AG04450 (cell line): ENCODE measurements around the gene AIPL1. TPM values are rescaled to one million over a fixed set of nuclear protein-coding genes. Genes with fewer than 3 reads are reported as not detected.
A peak's percentile ranks its signal among the peaks of the same experiment; 100 is the strongest.

ENCODE experiments used
- CTCF ChIA-PET: fragments of 300-600, 350-600 bp; formaldehyde crosslinking; extraction: SDS; loops from one replicate; lab custom pipeline; 2022; ENCODE audit warnings: antibody characterized with exemption, inconsistent platforms; lab: Charles Lee
- POLR2A ChIA-PET: fragments of 350-600 bp; formaldehyde crosslinking; extraction: SDS; loops from one replicate; lab custom pipeline; 2021; ENCODE audit warnings: antibody characterized with exemption, inconsistent platforms; lab: Yijun Ruan, JAX
- DNase-seq: peaks from one replicate; pipeline ENCODE4 v3.0.0-alpha.2; 2011; ENCODE audit warnings: low read depth, low spot score
- H3K27ac ChIP-seq: one replicate; pipeline ENCODE4 v1.5.1; 2012; ENCODE audit warnings: low read depth, low read length, control low read depth
- H3K27me3 ChIP-seq: one replicate; pipeline ENCODE4 v1.6.0; 2012; ENCODE audit warnings: low read length; ENCODE audit not compliant: control insufficient read depth, insufficient read depth
- H3K4me3 ChIP-seq: 2 replicates; pipeline ENCODE4 v1.5.1; 2011; ENCODE audit warnings: mild to moderate bottlenecking, low read depth, low read length, control low read depth
- H3K9me3 ChIP-seq: 2 replicates; pipeline ENCODE4 v1.5.1; 2012; ENCODE audit warnings: low read length; ENCODE audit not compliant: control insufficient read depth, insufficient read depth
- polyA plus RNA-seq: library from polyadenylated mRNA; depleted of rRNA; stranded (reverse); fragments of >200 nt; gene quantifications from 2 replicates; pipeline ENCODE4 v1.2.3, GENCODE V29; 2011
- TF ChIP-seq, protein P1 (sequence below): IDR thresholded peaks from 2 replicates; pipeline ENCODE4 v1.5.1; 2011; ENCODE audit warnings: low read depth, low read length, control low read depth, inconsistent platforms

Gene AIPL1
- polyA plus RNA-seq, 1 experiment = not detected

DNA sequence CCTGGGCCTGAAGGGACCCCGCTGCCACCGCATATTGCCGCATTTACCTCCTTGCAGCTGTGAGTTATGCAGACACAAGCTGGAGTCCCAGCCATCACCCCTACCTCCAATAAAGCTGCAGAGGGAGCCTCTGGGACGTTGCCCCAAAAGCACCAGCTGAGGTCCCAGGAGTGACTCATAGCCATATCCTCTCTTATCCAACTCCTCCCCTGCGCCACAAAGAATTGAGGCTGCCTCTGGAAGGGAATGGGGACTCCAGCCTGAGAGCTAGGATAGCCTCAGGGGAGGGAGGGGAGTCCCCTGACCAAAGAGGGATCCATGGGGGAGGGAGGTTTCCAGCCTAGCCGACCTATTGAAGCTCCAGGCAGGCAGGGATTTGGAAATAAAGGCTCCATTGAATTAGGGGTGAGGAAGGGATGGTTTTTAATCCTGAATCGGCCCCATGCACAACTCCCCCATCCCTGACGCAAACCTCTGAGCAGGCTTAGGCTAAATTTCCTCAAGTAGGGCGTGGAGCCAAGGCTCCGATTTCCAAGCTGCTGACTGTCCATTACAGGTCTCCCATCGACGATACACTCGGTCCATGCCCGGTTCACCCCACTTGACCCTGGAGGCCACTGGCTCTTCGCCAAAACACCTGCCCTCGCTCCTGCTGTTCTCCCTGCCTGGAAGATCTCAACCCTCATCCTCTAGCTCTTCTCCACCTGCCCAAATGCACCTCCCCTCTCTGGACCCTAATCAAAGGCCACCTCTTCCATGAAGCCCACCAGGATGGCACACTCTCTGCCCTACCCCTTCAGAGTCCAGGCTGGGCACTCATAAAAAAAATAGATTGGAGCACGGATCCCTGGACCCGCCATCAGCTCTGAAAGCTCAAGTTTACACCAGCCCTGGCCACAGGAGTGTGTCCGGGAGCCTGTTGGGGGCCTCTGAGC lies 36.9 kb upstream of the AIPL1 start:
- Histone ChIP-seq H3K27ac (no peak overlapping the region), H3K4me3 (no peak overlapping the region), H3K9me3 (peaks cover 4% of the 10 kb centered on the region; the same call in 1 of the 2 replicates), H3K27me3 (no peaks in the 10 kb centered on the region)
- TF ChIP-seq, protein P1, sequence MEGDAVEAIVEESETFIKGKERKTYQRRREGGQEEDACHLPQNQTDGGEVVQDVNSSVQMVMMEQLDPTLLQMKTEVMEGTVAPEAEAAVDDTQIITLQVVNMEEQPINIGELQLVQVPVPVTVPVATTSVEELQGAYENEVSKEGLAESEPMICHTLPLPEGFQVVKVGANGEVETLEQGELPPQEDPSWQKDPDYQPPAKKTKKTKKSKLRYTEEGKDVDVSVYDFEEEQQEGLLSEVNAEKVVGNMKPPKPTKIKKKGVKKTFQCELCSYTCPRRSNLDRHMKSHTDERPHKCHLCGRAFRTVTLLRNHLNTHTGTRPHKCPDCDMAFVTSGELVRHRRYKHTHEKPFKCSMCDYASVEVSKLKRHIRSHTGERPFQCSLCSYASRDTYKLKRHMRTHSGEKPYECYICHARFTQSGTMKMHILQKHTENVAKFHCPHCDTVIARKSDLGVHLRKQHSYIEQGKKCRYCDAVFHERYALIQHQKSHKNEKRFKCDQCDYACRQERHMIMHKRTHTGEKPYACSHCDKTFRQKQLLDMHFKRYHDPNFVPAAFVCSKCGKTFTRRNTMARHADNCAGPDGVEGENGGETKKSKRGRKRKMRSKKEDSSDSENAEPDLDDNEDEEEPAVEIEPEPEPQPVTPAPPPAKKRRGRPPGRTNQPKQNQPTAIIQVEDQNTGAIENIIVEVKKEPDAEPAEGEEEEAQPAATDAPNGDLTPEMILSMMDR = 0 out of 2 replicates have a peak, but pooled peaks have one; percentile 11
- ChIA-PET CTCF (interaction anchor here (0.5 to 2.3 kb wide), 20 partner anchors 9 to 532 kb away, joined by 3 to 11 read pairs (median 4); no protein-coding TSS in a partner anchor), POLR2A (interaction anchor here (0.6 to 1.3 kb wide), 2 partner anchors 168 to 879 kb away, joined by 4 read pairs; partner anchors contain the start of gene KIAA0753)
- peak; percentile 15 for DNase-seq

DNA sequence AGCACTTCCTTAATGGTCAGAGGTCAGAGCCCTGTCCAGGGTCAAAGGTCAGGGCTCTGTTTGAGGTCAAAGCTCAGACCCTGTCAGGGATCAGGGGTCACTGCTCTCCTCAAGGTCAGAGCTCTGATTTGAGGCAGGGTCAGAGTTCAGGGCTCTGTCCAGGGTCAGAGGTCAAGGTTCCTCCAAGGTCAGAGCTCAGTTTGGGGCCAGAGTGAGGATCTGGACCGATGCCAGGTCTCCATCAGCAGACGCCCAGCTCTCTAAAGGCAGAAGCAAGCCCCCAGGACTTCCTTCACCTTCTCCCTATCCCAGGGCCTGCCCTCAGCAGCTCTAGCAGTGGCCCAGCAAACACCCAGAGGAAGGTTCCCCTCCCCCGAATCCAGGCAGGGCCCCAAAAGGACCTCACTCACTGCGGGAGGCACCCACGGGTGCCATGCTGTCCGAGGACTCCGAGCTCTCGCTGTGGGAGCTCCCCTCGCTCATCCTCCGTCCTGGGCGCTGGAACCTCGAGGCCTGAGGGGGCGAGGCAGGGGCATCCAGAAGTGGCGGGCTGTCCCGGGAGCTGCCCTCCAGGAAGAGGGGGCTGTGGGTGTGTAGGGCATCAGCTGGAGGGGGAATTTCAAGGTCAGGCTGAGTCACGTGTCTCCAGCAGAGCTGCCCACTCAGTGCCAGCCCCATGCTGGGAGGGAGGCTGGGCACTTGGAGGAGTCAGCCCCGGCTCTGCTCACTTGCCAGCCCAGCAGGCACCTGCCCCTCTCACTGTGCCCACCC lies 36.0 kb upstream of the AIPL1 start:
- H3K9me3 ChIP-seq = peaks cover 4% of the 10 kb centered on the region; the same call in 1 of the 2 replicates
- no peak overlapping the region for H3K27ac ChIP-seq
- H3K4me3 ChIP-seq = no peak overlapping the region
- CTCF ChIA-PET = interaction anchor here (0.6 to 1.3 kb wide), 4 partner anchors 16 to 533 kb away, joined by 3 read pairs; no protein-coding TSS in a partner anchor
- no peaks in the 10 kb centered on the region for H3K27me3 ChIP-seq
- DNase-seq = no peak
- POLR2A ChIA-PET = interaction anchor here (1.3 kb wide), 1 partner anchor 169 kb away, joined by 4 read pairs; the partner anchor contains the start of gene KIAA0753
- TF ChIP-seq, protein P1 = no peak

- ChIA-PET CTCF (no interaction called here), POLR2A (no interaction called here)
- H3K9me3 ChIP-seq = peaks cover 4% of the 10 kb centered on the region; the same call in 1 of the 2 replicates
- no peak overlapping the region for H3K27ac ChIP-seq
- H3K4me3 ChIP-seq = no peak overlapping the region
- no peak for DNase-seq
- TF ChIP-seq, protein P1 = no peak
- no peaks in the 10 kb centered on the region for H3K27me3 ChIP-seq
These were observed 35.3 kb upstream of the AIPL1 start for GRCh38 chr17:6470146-6470718.

GRCh38 chr17:6468051-6468790 lies 33.3 kb upstream of the AIPL1 start:
- TF ChIP-seq, protein P1 = no peak
- H3K27me3 ChIP-seq = no peaks in the 10 kb centered on the region
- H3K27ac ChIP-seq = no peak overlapping the region
- no peak overlapping the region for H3K4me3 ChIP-seq
- CTCF ChIA-PET = no interaction called here
- POLR2A ChIA-PET = no interaction called here
- no peak for DNase-seq
- peaks cover 4% of the 10 kb centered on the region; the same call in 1 of the 2 replicates for H3K9me3 ChIP-seq
